HG02798 (cell line): ENCODE measurements around the gene NSUN6.
"Not testable (repeated sequence)": the region's sequence is repeated elsewhere in the genome, so short reads cannot be mapped to it uniquely, and the experiment has no call there.

Experiments
- ATAC-seq: cut with Tn5 transposase; IDR thresholded peaks from one replicate; pipeline ENCODE4 v1.9.1; 2021; ENCODE audit warnings: mild to moderate bottlenecking; ENCODE audit not compliant: unreplicated experiment, poor library complexity

Gene NSUN6

GRCh38 chr10:18611168-18611567 lies 40.2 kb downstream of the NSUN6 start:
- ATAC-seq, result no peak

DNA sequence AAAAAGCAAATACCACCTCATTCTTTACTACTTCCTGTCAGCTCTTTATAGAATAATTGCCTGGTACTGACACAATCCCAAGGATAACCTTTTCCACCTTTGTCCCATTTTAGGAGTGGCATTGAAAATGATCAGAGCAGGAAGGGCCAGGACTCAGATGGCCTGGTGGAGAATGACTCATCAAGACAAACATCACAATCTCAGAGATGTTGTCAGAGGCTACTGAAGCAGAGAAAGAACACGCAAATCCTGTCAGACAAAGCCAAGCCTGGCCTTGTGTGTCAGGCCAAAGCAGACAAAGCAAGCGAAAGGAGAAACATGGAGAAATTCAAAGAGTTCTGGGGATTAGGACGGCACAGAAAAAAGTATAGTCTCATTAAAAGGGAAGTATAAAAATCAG lies 40.9 kb downstream of the NSUN6 start:
- no peak for ATAC-seq

DNA sequence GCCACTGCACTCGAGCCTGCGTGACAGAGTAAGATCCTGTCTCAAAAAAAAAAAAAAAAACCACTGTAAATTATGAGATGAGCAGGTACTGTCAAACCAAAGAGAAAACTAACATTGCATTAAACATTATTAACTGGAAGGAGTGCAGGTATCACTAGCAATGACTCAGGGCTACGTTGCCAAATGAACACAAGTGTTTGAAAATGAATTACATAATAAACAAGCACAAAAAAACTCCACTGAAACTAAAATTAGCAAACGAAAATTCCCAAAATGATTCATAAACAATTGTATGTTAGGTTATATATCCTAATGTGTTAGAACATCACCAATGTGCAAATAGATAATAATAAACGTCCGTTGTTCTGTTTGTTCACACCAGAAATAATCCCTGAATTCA lies 42.8 kb downstream of the NSUN6 start:
- ATAC-seq, result no peak

DNA sequence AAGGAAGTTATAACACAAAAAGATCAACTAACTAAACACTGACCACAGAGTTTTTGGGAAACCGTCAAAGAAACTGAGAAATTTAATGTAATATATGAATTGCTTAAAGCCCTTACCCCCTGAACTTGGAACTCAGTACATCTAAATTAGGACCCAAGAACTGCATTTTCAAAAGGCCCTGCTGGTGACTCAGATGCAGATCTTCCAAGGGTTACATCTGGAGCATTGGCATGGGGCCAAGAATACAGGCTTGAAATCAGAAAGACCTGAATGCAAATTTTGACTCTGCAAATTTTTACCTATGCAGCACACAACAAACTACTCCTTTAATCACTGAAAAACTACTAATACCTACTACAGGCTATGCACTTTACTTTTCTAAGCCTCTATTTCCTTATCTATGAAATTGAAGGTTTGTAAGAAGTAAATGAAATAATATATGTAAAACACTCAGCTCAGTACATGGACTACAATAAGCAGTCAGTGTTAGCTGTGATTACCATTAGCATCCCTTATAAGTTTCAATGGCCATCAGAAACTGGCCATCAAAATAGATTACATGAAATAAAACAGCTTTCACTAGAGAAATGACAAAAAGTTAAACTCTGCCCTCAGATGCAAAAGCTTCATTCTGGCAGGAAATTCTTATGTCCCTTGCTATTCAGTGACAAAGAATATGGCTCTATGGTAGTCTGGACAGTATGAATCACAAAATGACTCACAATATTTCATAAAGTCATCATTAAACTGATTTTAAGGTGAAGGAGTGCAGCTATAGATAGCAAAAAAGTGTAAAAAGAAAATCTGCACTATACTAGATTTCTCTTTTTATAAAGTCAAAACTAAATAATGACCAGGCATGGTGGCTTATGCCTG lies 43.6 kb downstream of the NSUN6 start:
- ATAC-seq, result peak; percentile 52

GRCh38 chr10:18606051-18606695 lies 45.2 kb downstream of the NSUN6 start:
- ATAC-seq, result no peak

DNA sequence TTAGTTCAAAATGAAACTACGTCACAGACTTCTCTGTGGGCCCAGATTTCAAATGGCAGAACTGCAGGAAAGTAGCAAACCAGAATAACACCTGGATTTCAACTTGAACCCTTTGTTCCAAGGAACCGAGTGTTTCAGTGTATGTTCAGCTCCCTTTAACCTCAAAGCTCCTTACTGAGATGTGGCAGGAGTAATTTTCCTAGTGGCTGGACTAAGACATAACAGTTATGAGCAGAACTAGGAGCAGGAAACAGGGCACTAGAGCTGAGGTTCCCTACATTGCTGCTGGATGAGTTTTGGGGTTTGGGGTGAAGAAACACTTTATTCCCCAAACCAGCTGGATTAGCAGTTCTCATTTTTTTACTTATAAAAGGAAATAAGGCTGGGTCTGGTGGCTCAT lies 50.1 kb downstream of the NSUN6 start:
- ATAC-seq, result no peak

GRCh38 chr10:18599392-18599791 lies 52.0 kb downstream of the NSUN6 start:
- no peak for ATAC-seq

DNA sequence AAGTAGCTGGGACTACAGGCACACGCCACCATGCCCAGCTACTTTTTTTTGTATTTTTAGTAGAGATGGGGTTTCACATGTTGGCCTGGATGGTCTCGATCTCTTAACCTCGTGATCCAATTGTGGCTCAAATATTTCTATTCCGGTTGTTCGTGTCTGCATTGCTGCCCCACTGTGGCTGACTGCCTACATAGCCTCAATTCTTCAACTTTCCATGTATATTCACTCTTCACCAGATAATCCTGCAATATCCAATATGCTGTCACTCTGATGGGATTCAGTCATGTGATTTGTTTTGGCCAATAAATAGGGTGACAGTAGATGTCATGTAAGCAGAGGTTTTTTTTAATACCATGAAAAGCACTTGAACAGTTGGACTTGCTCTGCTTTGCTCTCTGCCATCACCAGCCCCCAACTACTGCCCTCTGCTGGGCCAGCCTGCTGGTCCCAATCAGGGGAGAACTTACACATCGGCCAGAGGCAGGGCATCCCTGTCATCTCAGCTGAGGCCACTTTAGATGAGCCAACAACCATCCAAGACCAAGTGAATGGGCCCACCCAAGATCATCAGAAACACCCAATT lies 56.7 kb downstream of the NSUN6 start:
- no peak for ATAC-seq

GRCh38 chr10:18591141-18591540 lies 60.2 kb downstream of the NSUN6 start:
- not testable (repeated sequence) for ATAC-seq

DNA sequence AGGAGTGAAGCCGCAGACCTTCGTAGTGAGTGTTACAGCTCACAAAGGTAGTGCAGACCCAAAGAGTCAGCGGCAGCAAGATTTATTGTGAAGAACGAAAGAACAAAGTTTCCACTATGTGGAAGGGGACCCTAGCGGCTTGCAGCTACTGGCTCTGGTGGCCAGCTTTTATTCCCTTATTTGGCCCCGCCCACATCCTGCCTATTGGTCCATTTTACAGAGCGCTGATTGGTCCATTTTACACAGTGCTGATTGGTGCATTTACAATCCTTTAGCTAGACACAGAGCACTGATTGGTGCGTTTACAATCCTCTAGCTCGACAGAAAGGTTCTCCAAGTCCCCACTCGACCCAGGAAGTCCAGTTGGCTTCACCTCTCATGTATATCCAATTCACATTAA lies 64.8 kb downstream of the NSUN6 start:
- ATAC-seq, result not testable (repeated sequence)

- no peak for ATAC-seq
Observed at GRCh38 chr10:18583575-18584270, 67.7 kb downstream of the NSUN6 start.

DNA sequence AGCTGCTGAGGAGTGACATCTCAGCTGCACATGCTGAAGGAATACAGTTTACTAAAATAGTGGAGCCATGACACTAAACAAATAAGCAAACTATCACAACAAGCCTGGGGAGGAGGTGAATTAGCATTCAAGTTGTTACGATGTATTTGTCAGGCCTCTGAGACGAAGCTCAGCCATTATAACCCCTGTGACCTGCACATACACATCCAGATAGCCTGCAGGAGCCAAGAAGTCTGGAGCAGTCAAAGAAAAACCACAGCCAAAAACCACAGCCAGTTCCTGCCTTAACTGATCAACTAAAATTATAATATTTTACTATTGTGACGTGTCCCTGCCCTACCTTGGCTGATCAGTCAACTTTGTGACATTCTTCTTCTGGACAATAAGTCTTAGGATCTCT lies 68.6 kb downstream of the NSUN6 start:
- no peak for ATAC-seq

GRCh38 chr10:18577823-18578685 lies 73.3 kb downstream of the NSUN6 start:
- no peak for ATAC-seq

DNA sequence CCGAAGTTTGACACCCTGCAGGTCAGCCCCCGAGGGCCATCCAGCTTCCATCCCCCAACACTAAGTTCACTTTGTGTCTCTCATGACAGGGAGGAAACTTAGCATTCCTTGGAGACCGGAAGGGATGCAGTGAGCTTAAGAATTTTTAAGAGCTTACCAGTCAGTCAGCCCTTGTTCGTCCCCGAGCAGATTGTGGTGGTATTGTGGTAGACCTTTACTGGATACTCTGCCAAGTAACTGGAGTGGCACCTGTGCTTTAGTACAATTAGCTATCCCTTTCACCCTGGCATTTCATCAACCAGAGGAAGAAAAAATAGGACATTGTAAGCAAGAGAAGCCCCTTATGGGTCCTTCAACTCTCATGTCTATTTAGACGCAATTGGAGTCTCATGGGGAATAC lies 74.8 kb downstream of the NSUN6 start:
- no peak for ATAC-seq

DNA sequence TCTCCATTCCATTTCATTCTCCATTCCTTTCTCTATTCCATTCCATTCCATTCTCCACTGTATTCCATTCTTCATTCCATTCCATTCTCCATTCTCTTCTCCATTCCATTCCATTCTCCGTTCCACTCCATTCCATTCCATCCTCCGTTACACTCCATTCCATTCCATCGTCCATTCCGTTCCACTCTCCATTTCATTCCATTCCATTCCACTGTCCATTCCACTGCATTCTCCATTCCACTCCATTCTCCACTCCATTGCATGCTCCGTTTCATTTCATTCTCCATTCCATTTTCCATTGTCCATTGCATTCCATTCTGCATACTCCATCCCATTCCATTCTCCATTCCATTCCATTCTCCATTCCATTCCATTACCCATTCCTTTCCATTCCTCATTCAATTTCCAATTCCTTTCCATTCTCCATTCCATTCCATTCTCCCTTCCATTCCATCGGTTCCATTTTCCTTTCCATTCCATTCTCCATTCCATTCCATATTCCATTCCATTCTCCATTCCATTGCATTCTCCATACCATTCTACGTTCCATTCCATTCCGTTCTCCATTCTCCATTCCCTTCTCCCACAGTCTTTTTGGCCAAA lies 78.3 kb downstream of the NSUN6 start:
- no peak for ATAC-seq

GRCh38 chr10:18571780-18572179 lies 79.6 kb downstream of the NSUN6 start:
- no peak for ATAC-seq

GRCh38 chr10:18571076-18571475 lies 80.3 kb downstream of the NSUN6 start:
- no peak for ATAC-seq

DNA sequence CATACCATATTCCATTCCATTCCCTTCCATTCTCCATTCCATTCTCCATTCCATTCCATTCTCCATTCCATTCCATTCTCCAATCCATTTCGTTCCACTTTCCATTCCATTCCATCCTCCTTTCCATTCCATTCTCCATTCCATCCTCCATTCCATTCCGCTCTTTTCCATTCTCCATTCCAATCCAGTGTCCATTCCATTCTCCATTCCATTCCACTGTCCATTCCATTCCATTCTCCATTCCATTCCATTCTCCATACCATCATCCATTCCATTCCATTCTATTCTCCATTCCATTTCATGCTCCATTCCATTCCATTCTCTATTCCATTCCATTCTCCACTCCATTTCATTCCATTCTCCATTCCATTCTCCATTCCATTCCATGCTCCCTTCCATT lies 81.0 kb downstream of the NSUN6 start:
- ATAC-seq, result not testable (repeated sequence)

- ATAC-seq, result no peak
Observed at GRCh38 chr10:18567343-18567856, 84.0 kb downstream of the NSUN6 start.
